22Rv1 (cell line): ENCODE results near the gene ZNF662.

Experiments used
- ZFX ChIP-seq: fragments of 450-650 bp; IDR thresholded peaks from 2 replicates; pipeline ENCODE4 v1.6.1; 2017; ENCODE audit warnings: antibody characterized with exemption, borderline replicate concordance
- TF ChIP-seq, protein P1 (sequence below): fragments of 450-650 bp; IDR thresholded peaks from 2 replicates; pipeline ENCODE4 v1.5.1; 2017; ENCODE audit warnings: mild to moderate bottlenecking

DNA sequence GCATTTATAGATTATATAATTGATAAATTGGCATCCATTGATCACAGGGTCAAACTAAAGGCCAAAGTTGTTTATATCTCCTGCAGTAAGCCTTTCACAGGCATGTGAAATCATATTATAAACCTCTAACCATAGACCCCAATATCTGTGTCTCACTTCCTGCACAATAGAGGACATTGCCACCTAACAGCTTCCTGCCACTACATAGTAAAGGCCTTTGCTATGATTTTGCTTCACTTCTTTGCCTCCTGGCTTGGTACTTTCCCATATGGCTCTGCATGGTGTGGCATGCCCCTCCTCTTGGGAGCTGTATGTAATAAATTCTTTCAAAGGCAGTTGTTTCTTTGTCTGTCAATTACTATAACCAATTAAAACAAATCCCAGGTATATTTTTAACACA, 20.4 kb downstream of the ZNF662 start:
- TF ChIP-seq, protein P1, sequence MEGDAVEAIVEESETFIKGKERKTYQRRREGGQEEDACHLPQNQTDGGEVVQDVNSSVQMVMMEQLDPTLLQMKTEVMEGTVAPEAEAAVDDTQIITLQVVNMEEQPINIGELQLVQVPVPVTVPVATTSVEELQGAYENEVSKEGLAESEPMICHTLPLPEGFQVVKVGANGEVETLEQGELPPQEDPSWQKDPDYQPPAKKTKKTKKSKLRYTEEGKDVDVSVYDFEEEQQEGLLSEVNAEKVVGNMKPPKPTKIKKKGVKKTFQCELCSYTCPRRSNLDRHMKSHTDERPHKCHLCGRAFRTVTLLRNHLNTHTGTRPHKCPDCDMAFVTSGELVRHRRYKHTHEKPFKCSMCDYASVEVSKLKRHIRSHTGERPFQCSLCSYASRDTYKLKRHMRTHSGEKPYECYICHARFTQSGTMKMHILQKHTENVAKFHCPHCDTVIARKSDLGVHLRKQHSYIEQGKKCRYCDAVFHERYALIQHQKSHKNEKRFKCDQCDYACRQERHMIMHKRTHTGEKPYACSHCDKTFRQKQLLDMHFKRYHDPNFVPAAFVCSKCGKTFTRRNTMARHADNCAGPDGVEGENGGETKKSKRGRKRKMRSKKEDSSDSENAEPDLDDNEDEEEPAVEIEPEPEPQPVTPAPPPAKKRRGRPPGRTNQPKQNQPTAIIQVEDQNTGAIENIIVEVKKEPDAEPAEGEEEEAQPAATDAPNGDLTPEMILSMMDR = no peak
- no peak for TF ChIP-seq ZFX
